DND-41 (cell line): ENCODE results near the gene SPTLC2.

ENCODE experiments used
- CTCF ChIP-seq: IDR thresholded peaks from 2 replicates; pipeline ENCODE4 v1.5.1; 2012; ENCODE audit warnings: borderline replicate concordance, low read length, moderate library complexity, mild to moderate bottlenecking; ENCODE audit not compliant: poor library complexity, severe bottlenecking; ENCODE audit errors: extremely low read depth
- EZH2 ChIP-seq: IDR thresholded peaks from 3 replicates; pipeline ENCODE4 v1.6.1; 2012; ENCODE audit warnings: borderline replicate concordance, low read depth, mild to moderate bottlenecking, moderate library complexity, low read length, inconsistent platforms; ENCODE audit not compliant: severe bottlenecking

- TF ChIP-seq CTCF: no peak
- no peak for TF ChIP-seq EZH2
Observed at GRCh38 chr14:77657280-77657679, 40.8 kb upstream of the SPTLC2 start.
